Effector memory CD8-positive, alpha-beta T cell (primary cell): ENCODE results near the gene PQBP1.

Experiments used
- ATAC-seq: fragments of 150-1000 bp; cut with Tn5 transposase; replicated peaks from 2 replicates; pipeline ENCODE4 v1.10.0; 2021; ENCODE audit warnings: mild to moderate bottlenecking, moderate library complexity
- DNase-seq, 3 experiments: peaks; one replicate each; pipeline ENCODE4 v3.0.0; 2021
- H3K27ac Mint-ChIP-seq, 2 donors: one replicate each; pipeline ENCODE4 v1.8.0; 2022; ENCODE audit warnings: mild to moderate bottlenecking in 2 of 2, mixed read lengths in 2 of 2, moderate library complexity in 2 of 2
- H3K27me3 Mint-ChIP-seq, 2 donors: one replicate each; pipeline ENCODE4 v1.8.0; 2022; ENCODE audit warnings: mixed read lengths in 2 of 2
- H3K36me3 Mint-ChIP-seq: one replicate; pipeline ENCODE4 v1.8.0; 2022; ENCODE audit warnings: mild to moderate bottlenecking, moderate library complexity, mixed read lengths; ENCODE audit not compliant: insufficient read depth
- H3K4me1 Mint-ChIP-seq, 2 donors: one replicate each; pipeline ENCODE4 v1.8.0; 2022; ENCODE audit warnings: low read depth in 2 of 2, mixed read lengths in 2 of 2
- H3K4me3 Mint-ChIP-seq, 2 donors: one replicate each; pipeline ENCODE4 v1.8.0; 2022; ENCODE audit warnings: mild to moderate bottlenecking in 2 of 2, mixed read lengths in 2 of 2, moderate library complexity in 2 of 2
- H3K9me3 Mint-ChIP-seq, 2 donors: one replicate each; pipeline ENCODE4 v1.8.0; 2022; ENCODE audit warnings: mixed read lengths in 2 of 2

PQBP1 gene

DNA sequence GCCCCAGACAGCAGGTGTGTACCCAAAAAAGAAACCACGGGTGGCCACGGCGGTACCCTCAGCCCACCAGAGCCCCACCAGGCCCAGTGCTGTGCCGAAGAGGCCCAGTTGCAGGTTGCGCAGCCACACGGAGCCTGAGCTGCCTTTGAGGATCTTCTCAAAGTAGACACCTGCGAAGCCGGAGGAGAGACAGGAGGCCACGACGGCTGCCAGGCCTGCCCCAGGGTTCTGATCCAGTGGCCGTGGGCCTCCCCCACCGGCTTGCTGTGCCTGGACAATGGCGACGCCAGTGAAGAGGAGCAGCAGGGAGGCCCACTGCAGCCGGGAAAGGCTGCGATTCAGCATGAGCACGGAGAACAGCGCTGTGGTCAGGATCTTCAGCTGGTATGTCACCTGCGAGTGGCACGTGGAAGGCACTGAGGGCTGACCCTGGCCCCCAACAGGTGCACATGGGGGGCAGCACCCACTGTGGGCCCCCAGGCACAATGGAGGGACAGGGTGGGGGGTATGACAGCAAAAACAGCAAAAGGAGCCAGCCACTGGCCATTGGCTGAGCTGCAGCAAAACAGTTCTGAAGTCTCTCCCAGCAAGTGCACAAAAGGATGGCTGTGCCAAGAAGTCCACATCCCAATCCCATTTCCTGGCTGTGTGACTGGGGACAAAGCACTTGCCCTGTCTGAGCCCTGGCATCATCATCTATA, 7.5 kb downstream of the PQBP1 start:
- Mint-ChIP-seq H3K9me3 (no peaks in the 10 kb centered on the region), H3K36me3 (peaks cover 85% of the 10 kb centered on the region), H3K4me1 (no peaks in the 10 kb centered on the region), H3K27ac (no peak overlapping the region), H3K27me3 (no peaks in the 10 kb centered on the region), H3K4me3 (peak overlapping the region in 1 of 2 donors; percentile 14)
- DNase-seq (no peak), ATAC-seq (no peak)

DNA sequence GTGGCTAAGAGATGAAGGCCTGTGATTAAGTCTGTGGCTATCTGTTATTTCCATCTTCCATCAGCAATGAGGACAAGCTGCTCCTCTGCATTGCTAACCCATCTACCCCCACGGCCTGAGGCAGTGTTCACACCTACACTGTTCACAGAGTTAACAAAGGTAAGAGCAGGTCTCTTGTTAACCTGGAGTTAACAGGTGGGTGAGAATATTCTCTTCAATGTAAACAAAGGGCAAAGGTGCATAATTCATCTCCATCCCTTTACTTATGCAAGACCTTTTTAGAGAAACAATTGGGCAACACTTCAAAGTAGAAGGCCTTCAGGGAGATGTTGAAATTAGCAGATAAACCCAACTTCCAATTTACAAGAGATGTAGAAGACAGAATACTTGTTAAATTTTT, 10.9 kb downstream of the PQBP1 start:
- H3K27me3 Mint-ChIP-seq, result no peaks in the 10 kb centered on the region
- no peaks in the 10 kb centered on the region for H3K9me3 Mint-ChIP-seq
- H3K36me3 Mint-ChIP-seq, result peaks cover 86% of the 10 kb centered on the region
- H3K27ac Mint-ChIP-seq, result peak overlapping the region in 1 of 2 donors; percentile 74
- H3K4me1 Mint-ChIP-seq, result peaks cover 19 to 21% of the 10 kb centered on the region in 2 donors
- ATAC-seq, result no peak
- DNase-seq, result no peak
- no peak overlapping the region for H3K4me3 Mint-ChIP-seq

DNA sequence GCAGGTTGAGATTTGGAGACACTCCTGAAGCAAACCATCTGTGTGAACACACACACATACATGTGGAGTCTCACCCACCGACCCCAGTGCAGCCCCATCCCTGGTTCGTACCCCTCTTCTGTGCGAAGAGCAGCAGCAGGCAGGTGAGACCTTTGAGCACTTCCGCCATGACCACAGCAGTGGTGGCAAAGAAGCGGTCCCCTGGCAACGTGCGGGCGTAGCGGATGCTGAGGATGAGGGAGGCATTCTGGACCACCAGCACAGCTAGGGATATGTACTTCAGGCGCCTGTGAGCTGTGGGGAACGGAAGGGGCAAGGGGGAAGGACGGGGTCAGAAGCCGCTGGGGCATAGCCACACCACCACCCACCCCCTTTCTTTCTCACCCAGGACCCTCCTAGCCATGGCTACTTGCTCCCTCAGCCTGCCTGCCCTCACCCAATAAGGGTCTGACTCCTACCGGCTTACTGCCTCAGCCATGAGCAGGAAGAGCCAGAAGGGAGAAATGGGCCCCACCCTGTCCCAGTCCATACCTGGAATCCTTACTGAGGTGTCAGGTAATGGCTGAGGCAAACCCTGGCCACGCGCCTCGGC, 12.1 kb downstream of the PQBP1 start:
- peak overlapping the region in 1 of 2 donors; percentile 74 for H3K27ac Mint-ChIP-seq
- no peaks in the 10 kb centered on the region for H3K9me3 Mint-ChIP-seq
- peaks cover 88% of the 10 kb centered on the region for H3K36me3 Mint-ChIP-seq
- no peaks in the 10 kb centered on the region for H3K27me3 Mint-ChIP-seq
- no peak for ATAC-seq
- DNase-seq, result no peak
- H3K4me3 Mint-ChIP-seq, result peak overlapping the region in 1 of 2 donors; percentile 6
- peaks cover 27 to 29% of the 10 kb centered on the region in 2 donors for H3K4me1 Mint-ChIP-seq

DNA sequence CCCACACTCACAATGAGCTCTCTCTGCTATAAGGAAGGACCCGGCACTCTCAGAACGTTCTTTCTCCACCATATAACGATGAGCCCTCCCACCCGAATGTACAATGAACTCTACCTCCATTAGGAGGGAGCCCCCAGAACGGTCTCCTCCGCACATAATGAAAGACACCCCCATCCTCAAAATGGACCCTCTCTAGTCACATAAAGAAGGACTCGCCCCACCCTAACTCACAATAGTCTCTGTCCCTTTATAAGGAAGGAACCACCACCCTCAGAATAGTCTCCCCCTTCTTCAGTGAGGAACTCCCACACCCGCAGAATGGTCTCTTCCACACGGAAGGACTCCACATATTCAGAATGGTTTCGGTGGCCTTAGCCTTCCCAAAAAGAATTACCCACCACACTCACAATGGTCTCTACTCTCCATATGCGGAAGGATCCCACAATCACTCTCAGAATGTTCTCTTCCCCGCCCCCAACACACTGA, 13.2 kb downstream of the PQBP1 start:
- peaks cover 95% of the 10 kb centered on the region for H3K36me3 Mint-ChIP-seq
- H3K27ac Mint-ChIP-seq, result peak overlapping the region; percentile 99
- H3K4me3 Mint-ChIP-seq, result peak overlapping the region; percentile 86 to 97
- no peak for DNase-seq
- no peaks in the 10 kb centered on the region for H3K27me3 Mint-ChIP-seq
- peaks cover 28 to 35% of the 10 kb centered on the region in 2 donors for H3K4me1 Mint-ChIP-seq
- H3K9me3 Mint-ChIP-seq, result no peaks in the 10 kb centered on the region
- ATAC-seq, result peak; percentile 12

DNA sequence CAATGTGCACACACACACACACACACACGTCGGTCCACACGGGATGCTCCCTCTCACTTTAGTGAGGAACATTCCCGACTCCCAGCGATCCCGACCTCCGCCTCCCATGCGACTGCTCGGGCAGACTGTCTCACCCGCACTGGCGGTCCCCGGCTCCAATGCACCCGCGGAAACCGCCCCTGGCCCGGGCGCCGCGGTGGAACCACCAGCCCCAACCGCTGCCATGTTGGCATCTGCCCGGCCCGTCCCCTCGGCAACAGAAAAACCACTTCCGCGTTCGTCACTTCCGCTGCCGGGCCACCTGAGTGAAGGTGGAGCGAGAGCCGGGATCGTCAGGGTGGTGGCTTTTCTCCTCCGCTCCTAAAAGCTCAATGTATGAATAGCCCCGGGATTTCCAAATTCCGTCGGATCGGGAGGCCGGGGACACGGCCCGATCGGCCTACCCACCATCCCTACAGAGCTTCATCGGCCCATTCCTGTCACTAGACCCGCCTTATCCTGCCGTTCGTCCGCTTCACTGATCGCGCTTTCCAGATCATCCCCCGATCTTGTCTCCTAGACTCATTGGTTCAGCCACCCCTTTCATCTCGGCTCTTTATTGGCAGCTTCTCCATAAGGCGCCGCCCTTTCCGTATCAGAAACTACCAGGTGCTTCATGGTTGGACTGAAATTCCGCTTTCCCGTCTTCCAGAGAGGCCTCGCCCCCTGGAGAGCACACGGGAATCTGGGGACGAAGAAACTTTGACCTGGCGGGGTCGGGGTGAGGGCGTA, 13.9 kb downstream of the PQBP1 start, which contains the start of gene SLC35A2:
Gene SLC35A2, minus strand, starts transcription at position 235 of the 771 bp plus-strand sequence. Its CDS starts 10 bp downstream, at position 225.
- Mint-ChIP-seq H3K4me1 (peaks cover 28 to 35% of the 10 kb centered on the region in 2 donors), H3K9me3 (no peaks in the 10 kb centered on the region), H3K36me3 (peaks cover 95% of the 10 kb centered on the region), H3K27me3 (no peaks in the 10 kb centered on the region), H3K4me3 (peak within 1 kb of the TSS; percentile 86 to 97), H3K27ac (peak within 1 kb of the TSS; percentile 99)
- DNase-seq, result peak; percentile 87 to 88 (median 87)
- peak; percentile 76 for ATAC-seq

DNA sequence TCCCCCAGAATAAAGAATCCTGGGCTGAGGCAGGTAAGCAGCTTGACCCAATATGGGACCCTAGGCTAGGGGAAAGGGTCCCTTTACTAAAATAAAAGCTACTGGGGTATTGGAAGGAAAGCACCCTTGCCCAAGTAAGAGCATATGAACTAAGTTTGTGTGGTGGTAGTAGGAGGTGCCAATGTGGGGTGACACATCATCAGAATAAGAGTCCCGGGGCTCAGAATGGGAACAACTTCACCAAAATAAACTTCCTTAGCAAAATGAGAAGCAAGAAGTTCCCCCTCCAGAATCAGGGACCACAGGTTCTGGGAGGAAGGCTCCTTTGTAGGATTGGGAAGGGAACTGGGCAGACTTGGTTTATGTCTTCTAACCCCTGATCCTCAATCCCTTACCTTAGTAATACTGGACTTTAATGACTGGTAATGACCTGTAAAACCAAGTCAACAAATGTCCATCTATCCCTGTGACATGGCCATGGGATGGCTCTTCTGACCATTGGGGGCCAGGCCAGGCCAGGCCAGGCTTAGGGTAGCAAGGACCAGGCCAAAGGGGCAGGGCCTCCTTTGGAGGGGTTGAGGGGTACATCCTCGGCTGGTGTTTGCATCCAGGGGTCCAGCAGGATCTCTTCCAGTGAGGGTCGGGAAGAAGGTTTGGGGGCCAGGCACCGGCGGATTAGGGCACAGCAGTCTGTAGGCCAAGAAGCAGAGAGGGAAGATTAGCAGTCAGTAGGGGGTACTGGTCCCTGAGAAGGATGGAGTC, 16.1 kb downstream of the PQBP1 start:
- H3K9me3 Mint-ChIP-seq, result no peaks in the 10 kb centered on the region
- H3K36me3 Mint-ChIP-seq, result peaks cover 100% of the 10 kb centered on the region
- H3K4me3 Mint-ChIP-seq, result peak overlapping the region; percentile 60 to 89
- ATAC-seq, result no peak
- H3K27ac Mint-ChIP-seq, result peak overlapping the region; percentile 60 to 72
- DNase-seq, result no peak
- peaks cover 36 to 47% of the 10 kb centered on the region in 2 donors for H3K4me1 Mint-ChIP-seq
- no peaks in the 10 kb centered on the region for H3K27me3 Mint-ChIP-seq

DNA sequence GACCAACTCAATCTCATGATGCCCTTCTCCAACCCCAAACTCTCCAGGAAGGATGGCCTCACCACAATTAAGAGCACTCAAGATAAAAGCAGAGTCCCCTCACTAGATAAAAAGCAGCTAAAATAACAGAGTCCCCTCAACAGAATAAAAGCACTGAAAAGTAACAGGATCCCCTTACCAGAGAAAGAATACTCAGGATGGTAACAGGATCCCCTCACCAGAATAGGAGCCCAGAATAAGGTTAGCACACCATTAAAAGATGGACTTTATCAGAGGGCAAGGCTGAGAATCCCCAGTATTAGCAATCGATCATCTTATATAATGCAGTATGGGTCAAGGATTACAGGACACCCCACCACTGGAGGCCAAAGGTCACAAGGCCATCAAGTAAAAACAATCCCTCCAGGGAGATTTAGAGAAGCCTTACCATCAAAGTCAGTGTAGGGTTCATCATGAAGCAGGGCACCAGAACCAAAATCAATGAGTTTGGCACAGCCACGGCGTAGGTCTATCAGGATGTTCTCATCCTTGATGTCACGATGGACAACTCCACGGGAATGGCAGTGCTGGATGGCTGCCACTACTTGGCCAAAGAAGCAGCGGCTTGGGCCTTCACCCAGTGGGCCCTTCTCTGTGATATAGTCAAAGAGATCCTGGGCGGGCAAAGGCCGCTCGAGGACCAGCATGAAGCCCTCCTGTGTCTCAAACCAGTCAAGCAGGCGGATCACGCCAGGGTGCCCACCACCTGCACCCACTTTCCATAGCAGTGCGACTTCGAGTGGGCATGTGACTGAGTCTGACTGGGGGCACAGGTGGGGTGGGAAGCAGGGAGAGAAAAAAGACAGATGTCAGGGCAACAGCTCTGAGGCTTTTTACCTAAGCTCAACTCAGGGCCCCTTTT, 17.1 kb downstream of the PQBP1 start:
- Mint-ChIP-seq H3K4me1 (peaks cover 39 to 51% of the 10 kb centered on the region in 2 donors), H3K9me3 (no peaks in the 10 kb centered on the region), H3K27ac (peak overlapping the region in 1 of 2 donors; percentile 72), H3K4me3 (peak overlapping the region; percentile 60 to 89), H3K36me3 (peaks cover 100% of the 10 kb centered on the region), H3K27me3 (no peaks in the 10 kb centered on the region)
- ATAC-seq (no peak), DNase-seq (no peak)

DNA sequence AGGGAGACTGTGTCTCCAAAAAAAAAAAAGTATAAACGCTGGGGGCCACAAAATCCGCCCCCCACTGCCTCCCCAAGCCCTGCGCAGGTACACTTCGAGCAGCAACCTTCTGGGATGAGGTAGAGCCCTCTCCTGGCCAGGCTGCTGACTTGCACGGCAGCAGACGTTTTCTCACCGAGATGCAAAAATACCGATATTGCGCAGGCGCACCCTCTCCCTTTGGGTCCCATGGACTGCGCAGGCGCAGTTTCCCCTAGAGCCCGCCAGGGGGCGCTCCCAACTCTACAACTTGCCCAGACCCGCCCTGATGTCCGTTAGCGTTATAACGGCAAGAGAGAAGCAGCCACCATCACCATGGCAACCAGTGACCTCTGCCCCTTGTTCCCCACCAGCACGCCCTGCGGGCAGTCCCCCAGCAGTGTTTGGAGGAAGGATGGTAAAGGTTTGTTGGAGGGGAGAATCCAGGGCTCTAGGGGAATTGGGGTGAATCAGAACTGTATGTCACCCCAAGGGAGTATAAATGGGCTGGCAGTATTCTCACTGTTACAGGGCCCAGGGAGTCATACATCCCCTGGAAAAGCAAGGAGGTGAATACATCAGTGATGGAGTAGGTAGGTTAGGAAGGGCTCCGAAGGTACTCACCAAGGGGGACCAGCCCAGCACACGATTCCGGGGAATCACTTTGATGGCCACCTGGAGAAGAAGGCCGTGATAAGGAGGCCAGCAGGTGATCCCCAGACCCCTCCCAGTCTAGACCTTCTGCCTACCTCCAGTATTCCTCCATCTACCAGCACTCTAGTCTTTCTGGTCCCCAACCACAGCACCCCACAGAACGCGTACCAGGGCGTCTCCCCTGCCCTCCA, 19.6 kb downstream of the PQBP1 start:
- H3K4me1 Mint-ChIP-seq, result peaks cover 31 to 43% of the 10 kb centered on the region in 2 donors
- peak overlapping the region; percentile 89 for H3K4me3 Mint-ChIP-seq
- H3K9me3 Mint-ChIP-seq, result no peaks in the 10 kb centered on the region
- peaks cover 92% of the 10 kb centered on the region for H3K36me3 Mint-ChIP-seq
- H3K27me3 Mint-ChIP-seq, result no peaks in the 10 kb centered on the region
- ATAC-seq (peak; percentile 42), DNase-seq (peak; percentile 86 to 87 (median 87))
- H3K27ac Mint-ChIP-seq, result peak overlapping the region; percentile 96 to 97

DNA sequence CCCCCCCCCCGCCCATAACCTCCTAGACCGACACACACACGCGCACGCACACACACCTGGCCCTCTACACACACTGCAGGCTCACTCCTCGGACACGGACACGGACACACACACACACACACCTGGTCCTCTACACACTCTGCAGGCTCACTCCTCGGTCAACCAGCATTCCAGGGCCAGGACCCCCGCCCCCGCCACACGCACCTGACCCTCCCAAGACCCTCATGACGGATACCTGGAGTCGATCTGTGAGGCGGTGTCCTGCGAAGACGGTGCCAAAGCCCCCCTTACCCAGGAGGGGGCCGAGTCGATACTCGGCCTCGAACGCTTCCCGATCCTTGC, 20.5 kb downstream of the PQBP1 start:
- H3K36me3 Mint-ChIP-seq, result peaks cover 84% of the 10 kb centered on the region

DNA sequence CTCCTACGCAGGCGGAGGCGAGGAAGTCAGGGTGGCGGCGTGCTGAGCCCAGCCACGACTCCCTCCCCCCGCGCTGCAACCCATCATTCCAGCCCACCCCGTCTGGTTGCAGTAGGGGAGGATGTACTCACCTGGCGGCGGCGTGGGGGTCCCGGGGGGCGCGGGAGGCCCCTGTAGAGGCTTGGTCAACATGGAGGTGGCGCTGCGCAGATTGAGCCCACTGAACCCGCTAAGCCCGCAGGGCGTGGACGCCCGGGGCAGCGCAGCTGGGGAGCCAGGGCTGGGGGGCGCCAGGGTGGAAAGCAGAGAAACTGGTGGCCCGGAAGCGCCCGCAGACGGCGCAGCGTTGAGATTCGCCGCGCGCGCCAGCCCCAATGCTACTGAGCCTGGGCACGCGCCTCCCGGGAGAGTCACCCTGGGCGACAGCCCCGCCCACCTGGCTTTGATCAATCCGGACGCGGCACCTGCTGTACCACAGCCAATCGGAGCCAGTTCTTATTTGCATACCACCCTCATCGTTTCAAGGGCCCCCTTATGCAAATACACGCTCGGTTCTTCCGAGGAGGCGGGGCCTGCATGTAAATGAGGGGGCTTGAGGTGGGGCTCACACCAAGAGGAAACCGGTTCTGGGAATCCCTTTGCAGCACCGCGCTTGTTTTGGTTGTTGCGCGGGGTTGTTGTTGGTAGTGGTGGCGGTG, 21.1 kb downstream of the PQBP1 start, which contains the start of gene PIM2:
Gene PIM2, minus strand, starts transcription at position 382 of the 698 bp plus-strand sequence. Its CDS starts 190 bp downstream, at position 192.
- ATAC-seq (peak; percentile 69), DNase-seq (peak; percentile 86 to 89 (median 88))
- no peaks in the 10 kb centered on the region for H3K9me3 Mint-ChIP-seq
- H3K4me1 Mint-ChIP-seq, result peaks cover 29 to 42% of the 10 kb centered on the region in 2 donors
- H3K36me3 Mint-ChIP-seq, result peaks cover 84% of the 10 kb centered on the region
- peak within 1 kb of the TSS; percentile 89 for H3K4me3 Mint-ChIP-seq
- H3K27ac Mint-ChIP-seq, result peak within 1 kb of the TSS; percentile 96 to 97
- H3K27me3 Mint-ChIP-seq, result no peaks in the 10 kb centered on the region

More for the DNA sequence above, 20.5 kb downstream of the PQBP1 start:
- Mint-ChIP-seq H3K4me1 (peaks cover 29 to 45% of the 10 kb centered on the region in 2 donors), H3K9me3 (no peaks in the 10 kb centered on the region), H3K27ac (peak overlapping the region; percentile 96 to 97), H3K4me3 (peak overlapping the region; percentile 89), H3K27me3 (no peaks in the 10 kb centered on the region)
- ATAC-seq (no peak), DNase-seq (no peak)

DNA sequence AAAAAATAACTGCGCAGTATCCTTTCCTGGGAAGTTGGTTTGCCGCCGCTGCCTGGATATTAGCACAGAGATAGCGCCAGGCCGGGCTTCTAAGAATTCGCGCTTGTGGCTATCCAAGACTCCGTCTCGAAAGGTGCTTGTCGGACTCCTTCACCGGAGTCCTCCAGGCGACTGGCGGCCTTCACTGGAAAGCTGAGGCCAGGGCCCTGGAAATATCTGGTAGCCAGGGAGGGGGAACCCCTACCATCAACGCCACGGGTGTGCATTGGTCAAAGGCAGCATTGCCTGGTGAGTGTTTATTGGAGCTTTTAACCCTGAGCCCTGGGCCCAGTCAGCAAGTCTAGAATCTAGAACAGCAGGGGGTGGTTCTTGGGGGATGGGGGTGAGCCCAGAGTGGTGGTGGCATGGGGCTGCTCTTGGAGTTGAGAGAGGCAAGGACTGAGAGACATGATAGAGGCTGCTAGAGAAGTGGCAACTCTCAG, 21.7 kb downstream of the PQBP1 start:
- peaks cover 30 to 43% of the 10 kb centered on the region in 2 donors for H3K4me1 Mint-ChIP-seq
- peaks cover 83% of the 10 kb centered on the region for H3K36me3 Mint-ChIP-seq
- H3K27me3 Mint-ChIP-seq, result no peaks in the 10 kb centered on the region
- H3K4me3 Mint-ChIP-seq, result peak overlapping the region; percentile 89
- no peaks in the 10 kb centered on the region for H3K9me3 Mint-ChIP-seq
- no peak for DNase-seq
- H3K27ac Mint-ChIP-seq, result peak overlapping the region; percentile 96 to 97
- ATAC-seq, result peak; percentile 17
